K562 (cell line): Measurements from ENCODE around the gene ZC3H12A. TPM values are rescaled to one million over a fixed set of nuclear protein-coding genes. Genes with fewer than 3 reads are reported as not detected.

Experiments used
- ATAC-seq: fragments of 200-7000 bp; cut with Tn5 transposase; 3 replicates; pipeline ENCODE4 v1.9.1; 2020; ENCODE audit warnings: moderate library complexity
- BruUV-seq: library from RNA; stranded (reverse); fragments of 400-500 nt; replicated peaks from 2 replicates; lab custom pipeline; 2021; lab: Mats Ljungman, UMichigan
- CTCF ChIA-PET: fragments of 300-600 bp; formaldehyde crosslinking; extraction: SDS; loops from one replicate; lab custom pipeline; 2021; ENCODE audit warnings: low intra/inter-chr PET ratio; lab: Yijun Ruan, JAX
- POLR2A ChIA-PET: fragments of 300-600, 350-650 bp; sonication (Branson Sonifier 250); formaldehyde crosslinking; extraction: SDS; loops from one replicate; lab custom pipeline; 2021; ENCODE audit warnings: antibody characterized with exemption, inconsistent platforms; lab: Yijun Ruan, JAX
- DNase-seq, 4 experiments: peaks; one replicate each; pipeline versions ENCODE4 v3.0.0 to v3.0.0-alpha.2; 2011 to 2018; ENCODE audit warnings: low spot score in 3 of 4, mixed read lengths in 3 of 4; ENCODE audit errors: extremely low read depth in 1 of 4
- FAIRE-seq: peaks from 2 replicates; lab custom pipeline; 2011; peaks lifted over from hg19 to GRCh38; lab: Jason Lieb, UNC
- H2AFZ ChIP-seq: 2 replicates; pipeline ENCODE4 v1.6.0; 2011; ENCODE audit warnings: low read depth, low read length, control low read depth, inconsistent platforms
- H3K27ac ChIP-seq: fragments of 200-600 bp; 3 replicates; pipeline ENCODE4 v1.8.0; 2011; ENCODE audit warnings: low read depth, mild to moderate bottlenecking, control low read depth, inconsistent platforms, low read length, moderate library complexity, mixed read lengths; ENCODE audit errors: extremely low read depth
- H3K27me3 ChIP-seq, 2 experiments: fragments of 300-600 bp in 1 of 2; 2 replicates in 1 of 2; 3 replicates in 1 of 2; pipeline versions ENCODE4 v1.6.0 to v1.8.0; 2011; ENCODE audit warnings: inconsistent platforms in 2 of 2, low read length in 2 of 2, mild to moderate bottlenecking in 1 of 2, mixed read lengths in 1 of 2, moderate library complexity in 1 of 2; ENCODE audit not compliant: control insufficient read depth in 2 of 2, insufficient read depth in 2 of 2
- H3K36me3 ChIP-seq: fragments of 300-600 bp; 3 replicates; pipeline ENCODE4 v1.8.0; 2011; ENCODE audit warnings: mild to moderate bottlenecking, low read length, inconsistent platforms; ENCODE audit not compliant: control insufficient read depth, insufficient read depth
- H3K4me1 ChIP-seq, 2 experiments: fragments of 200-600 bp in 1 of 2; replicated peaks in 1 of 2; 2 replicates in 1 of 2; 3 replicates in 1 of 2; pipeline versions ENCODE4 v1.5.1 to v1.8.0; 2011; ENCODE audit warnings: inconsistent platforms in 2 of 2, low read length in 2 of 2, mild to moderate bottlenecking in 1 of 2, mixed read lengths in 1 of 2, moderate library complexity in 1 of 2; ENCODE audit not compliant: control insufficient read depth in 2 of 2, insufficient read depth in 2 of 2
- H3K4me2 ChIP-seq: 2 replicates; pipeline ENCODE4 v1.6.1; 2011; ENCODE audit warnings: low read length, control low read depth, inconsistent platforms, mixed read lengths; ENCODE audit not compliant: insufficient read depth
- H3K4me3 ChIP-seq: fragments of 200-600 bp; sonication (generic), shearing (Covaris generic); 2 replicates; pipeline ENCODE4 v1.5.1; 2016; ENCODE audit warnings: control low read depth, inconsistent platforms
- H3K79me2 ChIP-seq: fragments of 200-600 bp; 3 replicates; pipeline ENCODE4 v1.8.0; 2011; ENCODE audit warnings: low read length, inconsistent platforms; ENCODE audit not compliant: control insufficient read depth, insufficient read depth
- H3K9ac ChIP-seq, 2 experiments: 2 replicates each; pipeline versions ENCODE4 v1.6.0 to v1.6.1; 2011; ENCODE audit warnings: low read depth in 2 of 2, low read length in 2 of 2, control low read depth in 1 of 2, inconsistent platforms in 1 of 2, mild to moderate bottlenecking in 1 of 2, mixed read lengths in 1 of 2; ENCODE audit not compliant: insufficient read depth in 1 of 2
- H3K9me1 ChIP-seq: one replicate; pipeline ENCODE4 v1.6.0; 2011; ENCODE audit warnings: inconsistent platforms, mild to moderate bottlenecking, low read length, moderate library complexity; ENCODE audit not compliant: control insufficient read depth, insufficient read depth
- H3K9me3 ChIP-seq: replicated peaks from 2 replicates; pipeline ENCODE4 v1.5.1; 2011; ENCODE audit warnings: low read depth, low read length, inconsistent platforms; ENCODE audit not compliant: control insufficient read depth, insufficient read depth
- H4K20me1 ChIP-seq: replicated peaks from 2 replicates; pipeline ENCODE4 v1.6.1; 2011; ENCODE audit warnings: low read length, inconsistent platforms, mixed read lengths; ENCODE audit not compliant: control insufficient read depth, insufficient read depth
- ADNP ChIP-seq: fragments of 200-800 bp; sonication (Bioruptor generic); IDR thresholded peaks from 2 replicates; pipeline ENCODE4 v1.6.1; 2016; ENCODE audit warnings: missing genetic modification characterization, missing compliant biosample characterization
- BCOR ChIP-seq: fragments of 450-650 bp; IDR thresholded peaks from 2 replicates; pipeline ENCODE4 v1.6.1; 2016
- CBX1 ChIP-seq: sonication (generic); IDR thresholded peaks from 2 replicates; pipeline ENCODE4 v1.6.1; 2016; ENCODE audit warnings: antibody characterized with exemption, low read depth, mild to moderate bottlenecking
- CHD4 ChIP-seq: fragments of 200-600 bp; sonication (generic); IDR thresholded peaks from 3 replicates; pipeline ENCODE4 v1.6.1; 2012; ENCODE audit warnings: low read depth, mild to moderate bottlenecking, mixed read lengths, low read length, inconsistent platforms; ENCODE audit not compliant: insufficient read depth, insufficient replicate concordance, poor library complexity, severe bottlenecking
- KDM1A ChIP-seq, 2 experiments: fragments of 450-650 bp; IDR thresholded peaks; 2 replicates each; pipeline ENCODE4 v1.6.1; 2016; ENCODE audit warnings: mild to moderate bottlenecking in 2 of 2
- MEF2D ChIP-seq: conservative IDR thresholded peaks from 2 replicates; pipeline ENCODE4 v1.6.1; 2016; ENCODE audit warnings: low read depth, missing genetic modification characterization, missing compliant biosample characterization
- NFYB ChIP-seq: IDR thresholded peaks from 2 replicates; pipeline ENCODE4 v1.6.1; 2011; ENCODE audit warnings: mild to moderate bottlenecking, moderate library complexity; ENCODE audit not compliant: insufficient read length; ENCODE audit errors: extremely low read depth
- RBM25 ChIP-seq: fragments of 200-400 bp; formaldehyde crosslinking; IDR thresholded peaks from 2 replicates; pipeline ENCODE4 v1.6.1; 2018; ENCODE audit warnings: low read length, low read depth, moderate library complexity; ENCODE audit not compliant: severe bottlenecking
- RCOR1 ChIP-seq, 2 experiments: IDR thresholded peaks; 2 replicates each; pipeline ENCODE4 v1.6.1; 2012; ENCODE audit warnings: low read depth in 2 of 2, low read length in 2 of 2, borderline replicate concordance in 1 of 2, improper control_type of control experiment in 1 of 2
- SMARCA5 ChIP-seq: fragments of 450-650 bp; IDR thresholded peaks from 2 replicates; pipeline ENCODE4 v1.6.1; 2016
- ZBTB26 ChIP-seq: fragments of 450-650 bp; formaldehyde crosslinking; IDR thresholded peaks from 2 replicates; pipeline ENCODE4 v1.4.0; 2022; ENCODE audit warnings: missing genetic modification characterization
- ZFP36 ChIP-seq: fragments of 150-350 bp; IDR thresholded peaks from 2 replicates; pipeline ENCODE4 v1.6.1; 2018; ENCODE audit warnings: low read length, low read depth; ENCODE audit not compliant: partially characterized antibody
- ZSCAN32 ChIP-seq: fragments of 450-650 bp; formaldehyde crosslinking; IDR thresholded peaks from 2 replicates; pipeline ENCODE4 v1.4.0; 2020; ENCODE audit warnings: mild to moderate bottlenecking, moderate library complexity
- WGBS: fragments of 100-300 bp; shearing (Covaris generic); methylation state at CpG from one replicate; pipeline ENCODE4 v1.1.6; 2016; ENCODE audit warnings: low coverage, mixed read lengths; ENCODE audit not compliant: insufficient coverage; ENCODE audit errors: missing lambda C conversion rate; 5-methylcytosine and 5-hydroxymethylcytosine counted together
- in situ Hi-C: fragments of 300-500 bp; cut with MboI; formaldehyde crosslinking; loops from 4 replicates; pipeline ENCODE4 v1.15.0; 2018; ENCODE audit warnings: inconsistent platforms, mixed read lengths
- intact Hi-C: fragments of 100-400 bp; cut with micrococcal nuclease; formaldehyde crosslinking; loops from 2 replicates; pipeline ENCODE4 v1.14.2; 2022
- polyA plus RNA-seq, 8 experiments: library from polyadenylated mRNA; depleted of rRNA in 4 of 8; stranded (reverse) in 5 of 8; unstranded in 3 of 8; fragments of >200 nt; fragmentation: Nextera tagmentation in 2 of 8; fragmentation: Illumina TruSeq in 1 of 8; extraction: Ambion mirVana in 2 of 8; extraction: Trizol in 1 of 8; gene quantifications; 2 replicates each; pipeline versions ENCODE4 v1.2.1 to v1.2.3, GENCODE V29; 2011 to 2014; ENCODE audit warnings: inconsistent platforms in 1 of 8, missing spikeins in 1 of 8
- total RNA-seq, 7 experiments: library from RNA; depleted of rRNA in 6 of 7; stranded (reverse); fragments of >200 nt in 6 of 7; fragmentation: Illumina TruSeq in 2 of 7; extraction: Trizol in 2 of 7; gene quantifications; 2 replicates each; pipeline versions ENCODE4 v1.2.1 to v1.2.3, GENCODE V29; 2011 to 2021; ENCODE audit warnings: low replicate concordance in 1 of 7

The ZC3H12A gene
- total and polyA plus RNA-seq, 9 of the 15 experiments (the other 6 are each of a cell fraction or from before 2014, with no cell fraction given) = 0.14 to 9.4 (median 6.7) TPM

GRCh38 chr1:37439349-37439995 is 34.9 kb upstream of the ZC3H12A start:
- Histone ChIP-seq H3K27ac (no peak overlapping the region), H4K20me1 (peaks cover 14% of the 10 kb centered on the region), H3K36me3 (no peaks in the 10 kb centered on the region), H3K4me1 (peaks cover 0 to under 1% of the 10 kb centered on the region in 2 experiments; a peak in 3 of 5 replicates), H2AFZ (no peak overlapping the region), H3K79me2 (no peaks in the 10 kb centered on the region), H3K9ac (0 out of 4 replicates have a peak overlapping the region, but pooled peaks of 1 of the 2 experiments have one; percentile 18), H3K4me2 (no peak overlapping the region), H3K9me3 (no peaks in the 10 kb centered on the region; the same call in 1 of the 2 replicates), H3K9me1 (no peaks in the 10 kb centered on the region), H3K4me3 (no peak overlapping the region), H3K27me3 (peaks cover 16 to 44% of the 10 kb centered on the region in 2 experiments; a peak in 4 of 5 replicates)
- ChIA-PET POLR2A (interaction anchor here (0.6 to 1.0 kb wide), 3 partner anchors 10 to 767 kb away, joined by 3 read pairs; no protein-coding TSS in a partner anchor), CTCF (interaction anchor here (0.5 kb wide), 1 partner anchor 860 kb away, joined by 3 read pairs; no protein-coding TSS in a partner anchor)
- WGBS = 21% methylated on average over 2 of the region's 2 CpGs
- no peak for FAIRE-seq
- TF ChIP-seq ADNP (tag) (peak; percentile 72; the same call in 1 of the 2 replicates), RBM25 (peak; percentile 86), ZBTB26 (CRISPR knock-in tag) (no peak), KDM1A (IDR thresholded peaks at IDR 0.05) (peak in 1 of 2 experiments; percentile 37; a peak in 1 of 4 replicates), CHD4 (peak; percentile 46), NFYB (no peak), MEF2D (tag) (no peak), CBX1 (peak; percentile 58; the same call in 1 of the 2 replicates), ZFP36 (peak; percentile 24), BCOR (peak; percentile 91), RCOR1 (IDR thresholded peaks at IDR 0.05; ENCODE audit: borderline replicate concordance in 1 of 2, low read depth in 2 of 2, low read length in 2 of 2) (peak in 1 of 2 experiments; percentile 50; a peak in 1 of 4 replicates), ZSCAN32 (CRISPR knock-in tag) (no peak), SMARCA5 (peak; percentile 77; the same call in 1 of the 2 replicates)
- in situ Hi-C loops = no loop called here
- intact Hi-C loops = loop anchor here (10.0 kb wide), 5 partner anchors 115 to 885 kb away; no protein-coding TSS in a partner anchor
- no TSS peak for BruUV-seq
- DNase-seq = no peak
- ATAC-seq = no peak
